NCI-H524 (cell line): ENCODE measurements around the gene MAD1L1.

Experiments
- DNase-seq, 2 experiments: peaks; one replicate each; lab custom pipeline; 2025; lab: John Stamatoyannopoulos, UW

The MAD1L1 gene

DNA sequence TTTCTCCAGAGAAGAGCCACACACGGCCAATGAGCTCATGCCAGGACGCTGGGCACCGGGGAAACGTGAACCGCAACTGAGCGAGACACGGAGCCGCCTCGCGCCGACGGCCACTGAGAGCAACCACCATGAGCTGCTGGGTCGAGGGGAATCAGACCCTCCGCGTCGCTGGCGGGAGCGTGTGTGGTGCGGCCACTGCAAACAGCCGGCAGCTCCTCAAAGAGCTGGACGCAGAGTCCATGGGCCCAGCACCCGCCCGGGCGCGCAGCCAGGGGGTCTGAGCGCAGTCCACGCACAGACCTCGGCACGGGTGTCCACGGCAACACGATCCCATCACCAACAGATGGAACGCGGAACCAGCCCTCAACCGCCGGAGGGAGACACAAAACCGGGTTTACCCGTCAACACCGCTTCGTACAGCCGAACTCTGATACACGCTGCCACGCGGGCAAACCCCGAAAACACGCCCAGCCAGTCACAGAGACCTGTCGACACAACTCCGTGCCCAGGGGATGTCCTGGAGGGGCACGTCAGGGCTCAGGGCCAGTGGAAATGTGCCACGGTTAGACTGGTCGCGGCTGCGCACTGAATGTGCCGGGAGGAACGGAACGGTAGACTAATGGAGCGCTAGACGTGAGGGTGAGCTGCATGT lies 415.6 kb downstream of the MAD1L1 start:
- DNase-seq: peak in 1 of 2 experiments; percentile 2

DNA sequence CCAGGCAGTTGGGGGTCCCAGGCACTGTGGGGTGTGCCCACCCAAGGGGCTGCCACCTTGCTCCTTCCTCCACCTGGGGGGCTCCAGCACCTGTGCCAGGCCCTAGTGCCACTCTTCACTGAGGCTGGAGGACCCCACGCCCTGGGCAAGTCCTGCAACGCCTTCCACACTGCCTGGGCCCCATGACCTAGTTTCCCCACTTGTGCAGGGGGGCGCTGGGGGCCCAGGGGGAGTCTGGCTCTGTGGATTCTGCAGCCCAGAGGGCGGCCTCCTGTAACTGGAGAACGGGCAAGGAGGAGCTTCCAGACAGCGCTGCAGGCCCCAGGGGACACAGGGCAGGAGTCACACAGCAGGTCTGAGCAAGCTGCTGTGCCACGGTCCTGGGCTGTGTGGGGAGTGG lies 416.3 kb downstream of the MAD1L1 start:
- DNase-seq: peak in 1 of 2 experiments; percentile 52

DNA sequence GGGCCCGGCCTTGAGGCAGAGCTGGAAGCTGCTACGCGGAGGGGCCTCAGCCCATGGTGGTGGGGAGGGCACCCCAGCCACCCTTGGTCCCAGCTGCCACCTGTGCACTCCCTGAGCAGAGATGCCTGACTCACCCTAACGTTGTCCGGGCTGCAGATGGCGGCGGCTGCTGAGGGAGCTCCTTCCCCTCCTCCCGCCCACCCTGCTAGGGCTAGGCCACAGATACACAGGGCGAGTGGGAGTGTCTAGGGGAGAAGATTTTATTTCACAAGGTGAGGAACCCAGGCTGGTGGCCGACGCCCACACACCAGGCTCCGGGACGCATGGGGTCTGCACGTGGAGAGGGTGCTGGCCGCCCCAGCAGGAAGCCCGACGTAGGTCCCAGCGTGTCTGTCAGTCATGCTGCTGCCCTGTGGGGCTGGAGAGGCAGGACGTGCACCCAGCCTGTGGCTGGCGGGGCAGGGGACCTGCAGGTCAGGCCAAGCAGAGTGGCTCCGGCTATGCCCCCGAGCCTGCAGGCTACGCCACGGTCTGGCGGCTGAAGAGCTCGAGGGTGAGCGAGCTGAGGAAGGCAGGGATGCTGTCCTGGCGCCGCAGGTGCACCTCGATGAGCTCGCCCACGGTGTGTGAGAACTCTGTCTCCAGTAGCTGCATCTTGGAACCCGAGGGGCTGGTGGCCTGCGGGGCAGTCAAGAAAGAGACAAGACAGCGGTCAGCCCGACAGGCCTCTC lies 417.0 kb downstream of the MAD1L1 start:
- DNase-seq: peak; percentile 86 to 88

DNA sequence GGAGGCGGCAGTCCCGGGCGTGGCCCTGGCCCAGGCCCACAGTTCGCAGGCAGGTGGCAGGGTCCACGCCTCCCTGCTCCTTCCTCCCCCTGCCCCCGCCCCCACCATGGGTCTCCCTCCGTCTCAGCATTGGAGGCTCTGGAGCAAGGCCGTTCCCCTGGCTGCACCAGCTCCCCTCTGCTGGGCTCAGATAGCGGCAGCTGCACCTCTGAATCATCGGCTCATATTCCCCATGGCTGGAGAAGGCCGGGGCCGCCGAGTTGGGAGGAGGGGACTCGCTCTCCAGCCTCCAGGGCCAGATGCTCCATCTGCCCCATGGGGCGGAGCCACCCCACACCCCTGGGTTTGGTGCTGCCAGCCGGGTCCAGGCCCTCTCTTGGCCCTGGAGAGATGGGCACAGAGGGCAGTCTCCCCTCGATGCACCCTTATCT lies 417.7 kb downstream of the MAD1L1 start:
- peak; percentile 92 to 94 for DNase-seq

DNA sequence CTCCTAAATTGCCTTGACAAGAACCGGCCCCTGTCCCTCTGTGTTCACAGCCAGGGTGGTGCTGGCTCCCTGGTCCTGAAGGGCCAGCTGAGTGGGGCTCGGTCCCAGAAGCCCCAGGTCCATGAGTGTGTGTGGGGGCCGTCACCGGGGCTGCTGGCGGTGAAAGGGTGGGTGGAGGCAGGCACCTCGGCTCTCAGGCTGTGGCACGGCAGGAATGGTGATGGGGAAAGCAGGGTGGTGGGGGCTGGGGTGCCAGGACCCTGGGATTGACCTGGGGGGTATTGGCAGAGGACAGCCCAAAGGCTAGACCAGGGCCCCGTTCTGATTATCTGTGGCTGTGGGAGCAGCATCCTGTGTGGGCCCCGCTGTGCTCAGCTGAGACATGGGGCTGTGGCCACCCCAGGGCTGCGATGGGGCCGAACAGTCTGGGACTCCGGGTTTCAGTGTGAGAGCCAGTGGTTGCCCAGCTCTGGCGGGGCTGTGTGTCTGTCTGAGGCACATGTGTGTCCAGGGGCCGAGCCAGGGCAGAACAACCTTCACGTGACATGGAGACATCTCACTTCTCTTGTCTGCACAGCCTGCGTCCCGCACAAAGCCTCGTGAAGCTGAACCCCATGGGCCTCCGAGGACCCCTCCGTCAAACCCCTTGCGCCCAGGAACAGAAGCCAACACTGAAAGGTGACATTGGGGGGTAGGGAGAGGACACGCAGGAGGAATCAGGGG lies 418.5 kb downstream of the MAD1L1 start:
- no peak for DNase-seq

DNA sequence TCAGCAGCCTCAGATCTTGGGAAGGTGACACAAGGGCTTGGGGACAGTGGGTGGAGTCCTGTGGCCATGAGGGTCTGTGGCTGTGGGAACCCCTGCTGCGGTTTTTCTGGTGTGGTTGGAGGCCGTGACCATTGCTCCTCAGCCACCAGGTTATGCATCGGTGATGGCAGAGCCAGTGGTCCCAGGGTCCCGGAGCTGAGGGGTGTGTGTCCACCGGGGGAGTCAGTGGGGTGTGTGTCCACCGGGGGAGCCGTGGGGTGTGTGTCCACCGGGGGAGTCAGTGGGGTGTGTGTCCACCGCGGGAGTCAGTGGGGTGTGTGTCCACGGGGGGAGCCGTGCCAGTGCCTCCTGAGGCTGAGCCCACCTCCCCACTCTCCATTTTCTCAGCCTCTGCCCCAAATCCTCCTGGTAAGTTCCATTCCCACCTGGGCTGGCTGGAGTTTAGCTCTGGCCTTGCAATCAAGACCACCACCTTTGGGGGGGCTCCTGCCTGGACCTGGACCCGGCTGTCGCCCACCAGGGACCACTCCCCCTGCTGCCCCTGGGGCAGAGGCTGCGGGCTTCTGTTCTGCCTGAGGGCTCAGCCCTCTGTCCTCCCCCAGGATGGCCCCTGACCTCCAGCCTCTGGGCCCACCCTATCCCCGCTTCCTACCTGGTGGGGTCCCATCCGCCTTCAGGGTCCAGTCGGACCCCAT lies 419.2 kb downstream of the MAD1L1 start:
- DNase-seq: no peak

DNA sequence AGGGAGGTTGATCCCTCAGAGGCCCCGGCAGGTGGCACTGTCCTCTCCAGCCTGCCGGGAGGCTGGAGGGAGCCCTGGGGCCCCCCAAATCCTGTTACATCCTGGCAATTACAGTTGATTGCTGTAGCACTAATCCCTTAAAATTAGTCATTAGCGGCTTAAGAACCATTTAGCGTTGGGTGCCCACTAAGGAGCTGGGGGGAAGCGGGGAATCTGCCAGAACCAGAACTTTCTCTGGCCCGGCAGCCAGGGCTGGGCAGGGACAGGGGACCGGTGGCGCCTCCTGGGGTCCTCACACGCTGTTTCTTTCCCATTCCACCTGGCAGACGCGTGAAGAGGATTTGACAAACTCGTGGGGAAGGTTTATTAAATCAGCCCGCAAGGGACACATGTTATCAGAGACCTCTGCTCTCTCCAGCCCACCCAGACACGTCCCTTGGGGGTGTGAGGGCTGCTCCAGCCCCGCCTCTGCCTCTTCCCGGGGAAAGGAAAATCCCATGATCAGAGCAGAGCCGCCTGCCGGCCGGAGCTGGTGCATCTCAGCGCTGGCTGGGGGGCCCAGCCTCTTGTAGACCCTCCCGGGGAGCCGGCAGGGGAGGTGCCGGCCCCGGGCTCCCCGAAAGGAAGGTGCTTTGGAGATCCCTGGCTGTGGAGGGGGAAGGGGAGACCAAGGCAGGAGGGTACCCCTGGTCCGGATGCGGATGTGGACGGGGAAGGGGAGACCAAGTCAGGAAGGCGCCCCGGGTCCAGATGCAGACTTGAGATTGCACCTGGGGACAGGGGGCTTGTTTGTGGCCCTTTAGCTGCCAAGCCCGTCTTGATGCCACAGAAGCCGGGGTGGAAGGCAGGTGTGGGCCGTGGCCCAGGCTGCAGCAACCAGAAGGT lies 420.0 kb downstream of the MAD1L1 start:
- peak; percentile 94 to 96 for DNase-seq

DNA sequence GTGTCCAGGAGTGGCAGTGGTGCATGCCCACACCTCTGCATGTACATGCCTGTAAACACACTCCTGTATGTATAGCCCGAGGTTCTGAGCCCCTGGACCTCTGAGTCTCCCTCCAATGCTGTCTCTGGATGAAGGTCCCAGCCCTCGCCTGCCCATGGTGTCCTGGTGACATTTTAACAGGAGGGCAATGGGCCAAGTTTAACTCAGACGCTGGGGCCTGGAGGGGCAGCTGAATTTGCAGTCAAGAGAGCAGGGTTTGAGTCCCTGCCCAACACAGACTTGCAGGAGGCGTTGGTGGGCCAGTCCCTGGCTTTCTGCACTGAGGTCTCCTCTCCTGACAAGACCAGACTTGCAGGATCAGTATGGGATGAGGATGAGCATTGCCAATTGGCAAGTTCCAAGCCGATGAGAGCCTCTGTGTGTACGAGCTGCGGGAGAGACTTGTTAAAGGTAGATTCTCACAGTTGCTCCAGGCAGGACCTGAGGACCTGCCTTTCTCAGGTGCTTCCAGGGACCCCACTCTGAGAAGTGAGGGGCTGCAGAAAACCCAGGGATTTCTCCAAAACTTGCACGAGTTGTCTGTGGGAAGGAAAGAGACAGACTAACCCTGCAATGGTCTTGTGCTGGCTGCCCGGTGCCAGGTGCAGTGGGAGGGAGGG lies 420.8 kb downstream of the MAD1L1 start:
- DNase-seq: peak in 1 of 2 experiments; percentile 56

DNA sequence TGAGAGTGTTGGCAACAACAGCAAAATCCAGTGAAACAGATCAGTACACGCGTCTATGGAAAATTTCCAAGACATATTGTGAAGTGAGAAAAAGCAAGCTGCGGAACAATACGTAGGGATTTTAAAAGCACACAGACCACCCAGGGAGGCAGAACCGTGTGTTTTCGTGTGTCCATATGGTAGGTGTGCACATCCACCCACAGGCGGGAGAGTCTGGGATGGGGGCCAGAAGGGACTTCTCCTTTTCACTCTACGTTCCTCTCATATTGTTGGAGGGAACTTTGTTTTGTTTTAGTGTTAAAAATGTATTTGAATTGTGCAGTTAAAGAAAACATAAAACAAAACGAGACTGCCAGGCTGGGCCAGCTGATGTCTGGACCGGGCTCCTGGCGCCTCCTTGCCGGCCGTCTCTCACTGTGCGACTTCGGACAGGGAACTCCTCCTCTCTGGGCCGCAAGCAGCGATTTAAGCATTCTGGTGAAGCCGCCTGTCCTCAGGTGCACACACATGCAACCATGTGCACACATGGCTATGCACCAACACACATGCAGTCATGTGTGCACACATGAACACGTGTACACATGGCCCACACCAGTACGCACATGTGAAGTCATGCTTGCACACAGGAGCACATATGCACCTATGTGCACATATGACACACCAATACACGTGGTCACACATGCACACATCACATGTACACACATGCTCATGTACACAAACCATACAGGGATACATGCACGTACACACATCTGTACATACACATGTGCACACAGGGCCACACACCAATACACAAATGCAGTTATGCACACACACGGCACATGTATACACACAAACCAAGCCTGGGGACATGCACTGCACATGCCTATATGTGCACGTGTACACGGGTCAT lies 421.5 kb downstream of the MAD1L1 start:
- DNase-seq: peak in 1 of 2 experiments; percentile 34

DNA sequence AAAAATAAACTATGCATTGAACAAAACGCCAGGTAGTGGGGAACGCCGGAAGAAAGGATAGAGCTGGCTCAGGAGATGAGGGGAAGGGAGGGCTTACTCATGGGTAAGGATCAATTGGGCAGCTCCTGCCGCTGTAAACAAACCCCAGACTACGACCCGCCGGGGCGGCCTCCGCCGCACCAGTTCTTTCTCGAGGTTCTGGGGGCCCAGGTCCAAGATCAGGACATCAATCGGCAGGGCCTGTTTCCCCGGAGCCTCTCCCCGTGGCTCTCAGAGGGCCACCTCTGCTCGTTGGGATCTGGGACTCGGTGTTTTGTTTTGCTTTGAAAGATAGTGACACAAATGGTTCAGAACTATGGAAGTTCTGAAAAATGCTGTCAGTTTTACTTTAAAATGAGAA lies 422.2 kb downstream of the MAD1L1 start:
- DNase-seq: no peak

DNA sequence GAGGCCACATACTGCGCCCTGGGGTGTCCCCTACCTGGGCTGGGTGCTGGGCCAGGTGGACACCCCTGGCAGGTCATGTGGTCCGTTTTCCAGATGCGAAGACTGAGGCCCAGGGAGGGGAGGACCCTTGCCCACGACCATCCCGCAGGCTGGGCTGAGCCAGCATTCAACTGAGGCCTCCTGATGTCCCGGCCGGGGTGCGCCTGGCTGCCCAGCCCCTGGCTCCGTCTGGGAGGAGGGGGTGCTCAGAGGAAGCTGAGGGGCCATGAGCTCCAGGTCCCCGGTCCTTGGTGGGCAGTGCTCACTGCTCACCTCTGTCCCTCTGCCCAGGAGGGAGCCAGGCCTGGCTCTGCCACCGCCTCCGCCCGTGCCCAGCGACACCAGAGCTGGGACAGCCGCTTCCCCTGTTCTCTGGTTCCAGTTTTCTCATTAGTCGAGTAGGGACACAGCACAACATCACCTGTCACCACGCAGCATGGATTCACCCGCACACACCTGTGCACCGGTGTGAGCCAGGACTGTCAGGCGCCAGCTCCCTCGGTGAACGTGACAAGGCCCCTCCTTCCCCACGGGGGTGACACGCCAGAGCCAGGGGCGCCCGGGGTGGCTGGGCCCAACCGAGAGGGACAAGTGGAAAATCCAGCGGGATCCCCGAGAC lies 423.0 kb downstream of the MAD1L1 start:
- DNase-seq: no peak

DNA sequence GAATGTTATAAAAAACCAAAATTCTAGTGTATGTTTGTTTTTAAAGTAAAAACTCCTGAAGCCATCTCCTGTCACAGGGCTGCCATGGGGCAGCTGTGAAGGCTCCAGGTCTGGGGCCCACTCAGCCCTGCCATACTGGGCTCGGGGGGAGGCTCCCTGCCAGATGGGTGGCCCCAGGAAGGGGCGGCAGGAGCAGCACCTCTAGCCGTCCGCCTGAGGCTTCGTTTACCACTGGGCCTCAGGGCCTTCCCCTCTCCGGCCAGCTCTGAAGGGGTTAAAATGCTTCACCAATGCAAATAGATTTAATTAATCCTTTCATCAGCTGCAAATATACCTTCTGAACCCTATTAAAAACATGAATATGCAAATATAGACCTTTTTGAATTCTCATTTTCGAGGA lies 423.7 kb downstream of the MAD1L1 start:
- no peak for DNase-seq

DNA sequence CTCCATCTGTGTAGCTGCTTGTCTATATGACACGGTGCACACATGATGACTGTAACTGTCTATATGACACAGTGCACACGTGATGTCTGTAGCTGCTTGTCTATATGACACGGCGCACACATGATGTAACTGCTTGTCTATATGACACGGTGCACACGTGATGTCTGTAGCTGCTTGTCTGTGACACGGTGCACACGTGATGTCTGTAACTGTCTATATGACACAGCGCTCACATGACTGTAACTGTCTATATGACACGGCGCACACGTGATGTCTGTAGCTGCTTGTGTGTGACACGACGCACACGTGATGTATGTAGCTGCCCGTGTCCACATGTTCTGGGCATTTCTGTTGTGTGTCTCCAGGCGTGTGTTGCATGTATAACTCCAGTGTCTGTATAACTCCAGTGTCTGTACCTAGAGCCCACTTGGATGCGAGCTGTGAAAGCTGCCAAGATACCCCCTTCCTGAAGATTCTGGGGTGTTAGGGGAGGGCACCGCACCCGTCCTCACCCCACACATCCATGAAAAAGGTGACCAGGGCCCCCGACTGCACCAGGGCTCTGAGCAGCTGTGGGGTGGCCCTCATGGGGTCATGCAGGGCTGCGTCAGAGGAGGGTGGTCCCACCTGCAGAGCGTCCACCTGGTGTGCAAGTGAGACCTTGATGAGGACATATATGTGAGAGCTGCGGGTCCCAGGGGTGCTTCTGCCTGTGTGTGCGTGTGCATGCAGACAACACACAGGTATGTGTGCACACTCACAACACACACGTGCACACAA lies 424.7 kb downstream of the MAD1L1 start:
- DNase-seq: no peak

DNA sequence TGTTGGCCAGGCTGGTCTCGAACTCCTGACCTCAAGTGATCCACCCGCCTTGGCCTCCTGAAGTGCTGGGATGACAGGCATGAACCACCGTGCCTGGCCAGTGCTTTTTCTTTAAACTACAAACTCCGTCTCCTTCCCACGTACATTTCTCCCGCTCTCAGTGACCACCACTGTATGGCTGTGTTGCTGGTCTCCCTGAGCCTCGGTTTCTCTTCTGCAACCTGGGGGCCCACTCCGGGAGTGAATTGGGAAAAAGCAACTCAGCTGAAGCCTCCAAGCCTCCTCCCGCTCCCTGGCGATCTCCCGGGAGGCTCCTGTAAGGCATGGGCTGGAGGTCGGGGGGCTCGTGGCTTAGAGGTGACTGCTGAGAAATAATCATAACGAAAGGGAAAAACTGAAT lies 426.4 kb downstream of the MAD1L1 start:
- no peak for DNase-seq

DNA sequence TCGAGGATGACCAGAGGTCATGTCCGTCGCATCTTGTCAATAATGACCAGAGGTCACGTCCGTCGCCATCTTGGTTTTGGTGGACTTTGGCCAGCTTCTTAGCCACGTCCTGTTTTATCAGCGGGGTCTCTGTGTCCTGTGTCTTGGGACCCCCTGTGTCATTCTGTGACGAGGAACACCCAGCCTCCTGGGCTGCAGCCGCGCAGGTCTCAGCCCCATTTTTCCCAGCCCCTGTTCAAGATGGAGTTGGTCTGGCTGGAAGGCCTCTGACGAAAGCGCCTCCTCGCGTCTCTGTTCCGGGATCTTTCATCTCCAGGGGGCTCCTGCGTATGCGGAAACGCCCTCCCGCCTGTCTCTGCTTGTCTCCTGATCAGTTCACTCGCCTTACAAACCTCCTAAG lies 428.4 kb downstream of the MAD1L1 start:
- no peak for DNase-seq

DNA sequence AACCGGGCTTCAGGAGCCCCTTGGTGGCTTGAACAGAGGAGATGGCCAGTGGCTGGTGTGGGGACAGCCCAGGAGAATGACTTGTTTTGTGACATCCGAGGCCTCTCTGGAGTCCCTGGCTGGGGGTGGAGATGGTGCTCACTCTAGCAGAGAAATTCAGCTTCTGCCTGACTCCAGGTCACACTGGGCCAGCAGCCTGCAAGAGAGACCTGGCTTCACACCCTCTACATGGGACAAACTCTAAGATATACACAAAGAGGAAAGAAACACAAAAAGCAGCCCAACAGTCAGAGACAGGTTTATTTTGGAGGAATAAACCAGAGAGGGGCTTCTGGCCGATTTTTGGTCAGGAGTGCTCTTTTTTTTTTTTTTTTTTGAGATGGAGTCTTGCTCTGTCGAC lies 429.8 kb downstream of the MAD1L1 start:
- no peak for DNase-seq

DNA sequence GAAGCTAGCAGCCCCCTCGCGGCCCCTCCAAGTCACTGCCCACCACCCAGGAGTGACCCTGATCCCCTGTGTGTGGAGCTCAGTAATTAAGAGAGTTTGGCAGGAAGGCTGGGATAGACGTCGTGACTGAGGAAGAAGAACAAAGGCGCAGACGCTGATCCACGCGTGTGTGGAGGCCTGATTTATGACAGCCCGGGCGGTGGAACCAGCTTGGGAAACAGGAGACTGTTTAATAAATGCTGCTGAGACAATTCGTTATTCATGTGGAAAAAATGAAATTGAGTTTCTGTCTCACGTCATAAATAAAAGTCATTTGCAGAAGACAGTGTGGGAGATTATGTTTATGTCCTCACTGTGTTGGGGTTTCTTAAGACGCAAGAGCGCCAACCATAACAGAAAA lies 431.8 kb downstream of the MAD1L1 start:
- no peak for DNase-seq

DNA sequence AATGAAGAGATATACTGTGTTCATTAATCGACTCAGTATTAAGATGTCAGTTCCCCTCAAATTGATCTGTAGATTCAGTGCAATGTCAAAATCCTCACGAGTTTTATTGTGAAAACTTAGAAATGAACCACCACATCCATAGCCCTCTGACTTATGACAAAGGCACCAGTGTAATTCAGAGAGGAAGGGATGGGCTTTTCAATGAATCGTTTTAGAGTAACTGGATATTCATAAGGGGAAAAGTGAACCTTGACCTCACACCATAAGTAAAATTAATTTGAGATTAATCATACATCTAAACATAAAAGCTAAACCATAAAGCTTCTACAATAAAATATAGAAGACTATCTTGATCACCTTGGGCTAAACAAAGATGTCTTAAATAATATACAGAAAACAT lies 434.6 kb downstream of the MAD1L1 start:
- DNase-seq: no peak
